NCI-H510A (cell line): ENCODE results near the gene ACTR1B.
"Not testable (repeated sequence)": the region's sequence is repeated elsewhere in the genome, so short reads cannot be mapped to it uniquely, and the experiment has no call there.

Source experiments
- DNase-seq: peaks from one replicate; lab custom pipeline; 2025; lab: John Stamatoyannopoulos, UW

The ACTR1B gene

DNA sequence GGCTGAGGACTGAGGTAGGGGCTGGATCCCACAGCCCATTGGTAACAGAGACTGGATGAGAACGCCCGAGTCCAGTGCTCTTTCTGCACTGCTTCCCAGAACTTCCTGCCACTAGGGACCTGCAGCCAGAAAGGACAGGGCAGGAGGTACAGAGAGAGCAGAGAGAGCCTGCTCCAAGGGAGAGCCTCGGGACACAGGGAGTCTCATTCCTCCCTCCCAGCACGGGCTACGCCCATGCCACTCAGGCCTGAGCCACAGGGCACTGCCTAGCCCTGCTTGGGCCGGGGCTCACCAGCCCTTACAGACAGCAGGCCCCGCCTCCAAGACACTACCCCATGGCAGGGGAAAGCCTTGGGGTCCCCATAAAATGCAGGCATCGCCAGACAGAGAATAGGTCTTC lies 48.1 kb downstream of the ACTR1B start:
- DNase-seq = not testable (repeated sequence)

DNA sequence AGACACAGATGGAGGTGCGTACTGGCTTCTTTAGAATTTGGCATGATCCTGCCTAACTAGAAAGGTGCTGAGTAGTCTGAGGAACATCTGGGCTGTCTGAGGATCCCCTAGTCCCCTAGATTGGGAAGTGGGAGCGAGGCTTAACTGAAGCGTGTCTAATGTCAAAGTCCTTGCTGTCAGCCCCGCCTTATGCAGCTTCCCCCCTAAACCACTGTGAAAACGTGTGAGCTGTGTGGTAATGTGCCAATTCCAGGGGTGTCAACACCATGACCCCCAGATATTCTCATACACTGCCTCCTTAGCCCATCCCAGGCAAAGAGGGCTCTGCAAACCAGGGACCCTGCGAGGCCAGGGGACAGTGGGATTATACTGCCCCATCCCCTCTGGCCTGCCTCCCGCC lies 51.9 kb downstream of the ACTR1B start:
- not testable (repeated sequence) for DNase-seq

DNA sequence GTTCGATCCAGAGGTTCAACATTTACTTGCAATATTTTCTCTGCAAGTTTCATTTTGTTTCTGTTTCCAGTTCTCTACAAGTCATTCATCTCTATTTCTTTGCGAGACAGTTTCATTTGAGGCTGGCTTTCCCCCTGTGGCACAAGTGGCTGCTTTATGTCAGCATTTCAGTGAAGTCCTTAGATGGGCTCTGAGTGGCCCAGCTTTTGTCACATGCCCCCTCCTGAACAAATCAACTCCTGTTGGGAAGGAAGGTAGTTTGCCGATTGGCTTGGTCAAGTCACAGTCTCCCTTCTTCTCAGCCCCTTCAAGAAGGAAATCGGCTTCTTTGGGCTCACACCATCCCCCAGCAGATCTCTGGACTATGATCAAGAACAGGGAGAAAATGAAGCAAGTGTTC lies 55.1 kb downstream of the ACTR1B start:
- not testable (repeated sequence) for DNase-seq
